Activated CD4-positive, alpha-beta T cell treated with anti-CD3 and anti-CD28 coated beads, Interleukin-2, Interleukin-4, amounts not matched to agents 100 ng/mL and 50 ng/mL, durations not matched to agents 16 hours and 8 hours (primary cell): Measurements from ENCODE around the gene GPR141.

Source experiments
- DNase-seq: peaks from one replicate; pipeline ENCODE4 v3.0.0-alpha.2; 2020; ENCODE audit warnings: low spot score

The GPR141 gene

GRCh38 chr7:37732888-37733287 is 49.3 kb downstream of the GPR141 start:
- DNase-seq = no peak

GRCh38 chr7:37735196-37735595 is 51.6 kb downstream of the GPR141 start:
- no peak for DNase-seq

- DNase-seq = no peak
These were observed 54.8 kb downstream of the GPR141 start for GRCh38 chr7:37738321-37738720.

DNA sequence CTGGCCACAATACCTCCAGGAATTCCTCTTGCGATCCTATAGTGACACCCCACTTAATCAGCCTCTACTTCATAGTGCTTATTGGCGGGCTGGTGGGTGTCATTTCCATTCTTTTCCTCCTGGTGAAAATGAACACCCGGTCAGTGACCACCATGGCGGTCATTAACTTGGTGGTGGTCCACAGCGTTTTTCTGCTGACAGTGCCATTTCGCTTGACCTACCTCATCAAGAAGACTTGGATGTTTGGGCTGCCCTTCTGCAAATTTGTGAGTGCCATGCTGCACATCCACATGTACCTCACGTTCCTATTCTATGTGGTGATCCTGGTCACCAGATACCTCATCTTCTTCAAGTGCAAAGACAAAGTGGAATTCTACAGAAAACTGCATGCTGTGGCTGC is 56.8 kb downstream of the GPR141 start:
- no peak for DNase-seq

DNA sequence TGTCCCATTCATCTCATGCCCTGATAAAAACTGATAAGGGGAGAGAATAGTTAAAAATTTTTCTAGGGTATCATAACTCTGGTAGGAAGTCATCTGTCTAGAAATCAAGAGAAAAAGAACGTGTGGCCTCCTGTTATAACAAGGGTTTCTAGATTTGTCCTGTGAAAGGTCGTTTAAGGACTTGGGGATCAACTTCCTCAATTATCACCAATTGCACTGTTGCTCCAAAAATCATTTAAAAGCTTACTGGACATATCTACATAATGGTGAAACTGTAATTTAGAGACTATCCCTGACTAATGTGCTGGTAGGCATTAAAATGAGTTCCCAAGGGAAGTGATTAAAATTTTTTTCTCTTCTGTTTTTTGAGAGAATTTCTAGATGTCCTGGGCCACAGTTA is 58.2 kb downstream of the GPR141 start:
- DNase-seq = no peak

DNA sequence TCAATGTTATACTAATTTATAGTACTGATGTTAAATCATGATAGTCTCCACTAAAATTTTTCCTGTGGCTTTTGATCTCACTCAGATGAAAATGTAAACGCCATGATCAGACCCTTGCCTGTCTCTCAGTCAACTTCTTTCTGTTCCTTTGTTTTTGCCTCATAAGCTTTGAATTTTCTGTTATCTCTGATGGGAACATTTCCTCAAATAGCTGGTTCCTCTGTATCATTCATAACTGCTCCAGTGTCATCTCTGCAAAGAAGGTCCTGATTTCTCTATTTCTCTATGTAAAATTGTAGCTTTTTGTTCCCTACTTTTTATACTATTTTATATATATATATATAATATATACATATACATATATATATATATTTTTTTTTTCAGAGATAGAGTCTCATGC is 67.5 kb downstream of the GPR141 start:
- no peak for DNase-seq

GRCh38 chr7:37753398-37754050 is 70.0 kb downstream of the GPR141 start:
- no peak for DNase-seq

DNA sequence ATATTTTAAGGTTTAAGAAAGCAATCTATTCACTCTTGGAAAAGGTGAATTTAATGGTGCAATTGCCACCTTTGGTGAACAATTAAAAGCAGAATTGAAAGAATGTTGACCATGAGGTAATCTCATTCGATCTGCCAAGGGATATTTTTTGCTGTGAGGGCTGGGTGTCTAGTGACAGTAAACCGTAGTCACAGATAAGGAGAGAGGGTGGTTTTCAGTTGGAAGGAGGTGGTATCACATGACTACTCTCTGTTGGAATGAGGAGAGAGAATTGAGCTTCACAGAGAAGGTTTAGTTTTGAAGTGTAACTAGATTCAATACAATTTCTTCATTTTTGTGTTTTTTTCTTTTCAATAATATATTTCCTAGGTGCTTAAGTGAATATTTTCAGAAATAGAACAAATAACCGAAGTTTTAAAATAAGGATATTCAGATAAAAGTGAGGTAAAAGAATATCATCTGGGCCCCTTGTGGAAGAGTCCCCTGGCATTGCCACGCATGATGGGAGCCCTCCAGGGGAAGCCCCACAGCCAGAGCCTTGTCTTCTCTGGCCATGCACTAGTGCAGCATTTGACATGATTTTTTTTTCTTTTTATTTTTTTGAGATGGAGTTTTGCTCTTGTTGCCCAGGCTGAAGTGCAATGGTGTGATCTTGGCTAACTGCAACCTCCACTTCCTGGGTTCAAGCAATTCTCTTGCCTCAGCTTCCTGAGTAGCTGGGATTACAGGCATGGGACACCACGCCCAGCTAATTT is 73.4 kb downstream of the GPR141 start:
- no peak for DNase-seq

- no peak for DNase-seq
These were observed 74.0 kb downstream of the GPR141 start for GRCh38 chr7:37757563-37757962.

- DNase-seq = no peak
These were observed 75.0 kb downstream of the GPR141 start for GRCh38 chr7:37758501-37759045.

- no peak for DNase-seq
These were observed 76.0 kb downstream of the GPR141 start for GRCh38 chr7:37759526-37759925.

GRCh38 chr7:37765421-37765829 is 81.9 kb downstream of the GPR141 start:
- DNase-seq = no peak

GRCh38 chr7:37765872-37766525 is 82.4 kb downstream of the GPR141 start:
- peak; percentile 25 for DNase-seq

- no peak for DNase-seq
These were observed 85.0 kb downstream of the GPR141 start for GRCh38 chr7:37768611-37769010.

GRCh38 chr7:37769291-37769690 is 85.7 kb downstream of the GPR141 start:
- DNase-seq = no peak

- no peak for DNase-seq
These were observed 86.2 kb downstream of the GPR141 start for GRCh38 chr7:37769726-37770125.

- no peak for DNase-seq
These were observed 87.3 kb downstream of the GPR141 start for GRCh38 chr7:37770838-37771237.

- no peak for DNase-seq
These were observed 87.8 kb downstream of the GPR141 start for GRCh38 chr7:37771342-37771741.

DNA sequence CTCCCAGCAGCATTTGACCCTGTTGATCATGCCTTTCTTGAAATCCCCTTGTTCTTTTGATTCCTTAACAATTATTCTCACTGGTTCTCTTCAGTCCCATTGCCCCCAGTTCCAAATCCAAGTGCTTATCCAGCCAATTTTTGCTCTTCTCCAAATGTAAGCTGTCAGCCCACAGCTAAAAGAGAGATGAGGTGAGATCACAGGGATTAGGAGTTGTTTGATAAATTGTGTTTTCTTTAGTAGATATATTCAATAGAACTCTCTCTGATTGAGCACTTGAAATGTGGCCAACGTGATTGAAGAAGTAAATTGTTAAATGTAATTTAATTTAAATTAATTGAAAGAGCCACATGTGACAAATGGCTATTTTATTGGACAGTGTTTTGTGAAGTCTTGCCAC is 88.2 kb downstream of the GPR141 start:
- no peak for DNase-seq

- no peak for DNase-seq
These were observed 92.4 kb downstream of the GPR141 start for GRCh38 chr7:37775921-37776320.

DNA sequence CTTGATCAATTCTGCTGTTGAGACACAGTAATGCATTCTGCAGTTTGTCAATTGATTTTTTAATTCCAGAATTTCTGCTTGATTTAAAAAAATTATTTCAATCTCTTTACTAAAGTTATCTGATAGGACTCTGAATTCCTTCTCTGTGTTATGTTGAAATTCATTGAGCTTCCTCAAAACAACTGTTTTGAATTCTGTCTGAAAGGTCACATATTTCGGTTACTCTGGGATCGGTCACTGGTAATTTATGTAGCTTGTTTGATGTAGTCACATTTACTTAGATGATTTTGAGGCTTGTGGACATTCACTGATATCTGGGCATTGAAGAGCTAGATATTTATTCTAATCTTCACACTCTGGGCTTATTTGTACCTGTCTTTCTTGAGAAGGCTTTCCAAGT is 97.6 kb downstream of the GPR141 start:
- no peak for DNase-seq

DNA sequence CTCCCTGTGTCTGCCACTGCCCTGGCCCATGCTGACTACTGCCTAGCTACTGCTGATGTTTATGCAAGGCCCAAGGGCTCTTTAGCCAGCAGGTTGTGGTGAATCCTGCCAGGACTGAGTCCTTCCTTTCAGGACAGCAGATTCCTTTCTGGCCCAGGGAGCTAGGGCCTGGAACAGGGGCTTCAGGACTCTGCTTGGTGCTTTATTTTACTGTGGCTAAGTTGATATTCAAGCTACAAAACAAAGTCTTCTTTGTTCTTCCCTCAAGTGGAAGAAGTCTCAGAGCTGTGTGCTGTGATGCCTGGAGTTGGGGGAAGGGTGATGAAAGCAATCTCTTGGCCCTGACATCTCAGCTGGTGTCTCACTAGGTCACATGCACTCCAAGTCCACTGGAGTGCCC is 98.6 kb downstream of the GPR141 start:
- no peak for DNase-seq

GRCh38 chr7:37784015-37784414 is 100.4 kb downstream of the GPR141 start:
- DNase-seq = no peak
